Endothelial cell (in vitro differentiated cells): ENCODE results near the gene HDAC4. TPM values are rescaled to one million over a fixed set of nuclear protein-coding genes. Genes with fewer than 3 reads are reported as not detected.

ENCODE experiments used
- DNase-seq: peaks from one replicate; pipeline ENCODE4 v3.0.0; 2021; ENCODE audit warnings: low spot score
- H3K27ac Mint-ChIP-seq: one replicate; pipeline ENCODE4 v1.8.0; 2021; ENCODE audit warnings: mixed read lengths, inconsistent platforms; ENCODE audit not compliant: unreplicated experiment
- H3K27me3 Mint-ChIP-seq: one replicate; pipeline ENCODE4 v1.8.0; 2021; ENCODE audit warnings: mild to moderate bottlenecking, moderate library complexity, mixed read lengths, inconsistent platforms; ENCODE audit not compliant: unreplicated experiment
- H3K36me3 Mint-ChIP-seq: one replicate; pipeline ENCODE4 v1.8.0; 2021; ENCODE audit warnings: mild to moderate bottlenecking, low read depth, mixed read lengths, inconsistent platforms; ENCODE audit not compliant: unreplicated experiment
- H3K4me1 Mint-ChIP-seq: one replicate; pipeline ENCODE4 v1.8.0; 2021; ENCODE audit warnings: mild to moderate bottlenecking, mixed read lengths, inconsistent platforms; ENCODE audit not compliant: unreplicated experiment
- H3K4me3 Mint-ChIP-seq: one replicate; pipeline ENCODE4 v1.8.0; 2021; ENCODE audit warnings: mild to moderate bottlenecking, mixed read lengths, inconsistent platforms; ENCODE audit not compliant: unreplicated experiment
- H3K9me3 Mint-ChIP-seq: one replicate; pipeline ENCODE4 v1.8.0; 2021; ENCODE audit warnings: mixed read lengths, inconsistent platforms; ENCODE audit not compliant: unreplicated experiment
- CTCF ChIP-seq: fragments of 200-600 bp; sonication (generic); IDR thresholded peaks from one replicate; pipeline ENCODE4 v1.5.0; 2021; ENCODE audit warnings: antibody characterized with exemption; ENCODE audit not compliant: unreplicated experiment
- total RNA-seq: library from RNA; stranded (reverse); fragmentation: NEBNext Ultra II Directional; extraction: Animal tissue kit (Norgen Biotek cat#: 25700); gene quantifications from one replicate; pipeline ENCODE4 v1.2.1, GENCODE V29; 2021; ENCODE audit not compliant: unreplicated experiment

Gene HDAC4
- total RNA-seq, 1 donor from 2014 or later = 26.0 TPM

- no peak for DNase-seq
- H3K4me1 Mint-ChIP-seq = peaks cover 27% of the 10 kb centered on the region
- peaks cover 6% of the 10 kb centered on the region for H3K36me3 Mint-ChIP-seq
- no peak for TF ChIP-seq CTCF
- H3K9me3 Mint-ChIP-seq = no peaks in the 10 kb centered on the region
- no peak overlapping the region for H3K4me3 Mint-ChIP-seq
- peaks cover 14% of the 10 kb centered on the region for H3K27me3 Mint-ChIP-seq
- H3K27ac Mint-ChIP-seq = no peak overlapping the region
Observed at GRCh38 chr2:239383759-239384156, 17.1 kb downstream of the HDAC4 start.

GRCh38 chr2:239383036-239383758 lies 17.6 kb downstream of the HDAC4 start:
- no peaks in the 10 kb centered on the region for H3K9me3 Mint-ChIP-seq
- no peak for DNase-seq
- peaks cover 16% of the 10 kb centered on the region for H3K27me3 Mint-ChIP-seq
- TF ChIP-seq CTCF = no peak
- H3K4me3 Mint-ChIP-seq = no peak overlapping the region
- no peak overlapping the region for H3K27ac Mint-ChIP-seq
- peaks cover 6% of the 10 kb centered on the region for H3K36me3 Mint-ChIP-seq
- peaks cover 31% of the 10 kb centered on the region for H3K4me1 Mint-ChIP-seq

DNA sequence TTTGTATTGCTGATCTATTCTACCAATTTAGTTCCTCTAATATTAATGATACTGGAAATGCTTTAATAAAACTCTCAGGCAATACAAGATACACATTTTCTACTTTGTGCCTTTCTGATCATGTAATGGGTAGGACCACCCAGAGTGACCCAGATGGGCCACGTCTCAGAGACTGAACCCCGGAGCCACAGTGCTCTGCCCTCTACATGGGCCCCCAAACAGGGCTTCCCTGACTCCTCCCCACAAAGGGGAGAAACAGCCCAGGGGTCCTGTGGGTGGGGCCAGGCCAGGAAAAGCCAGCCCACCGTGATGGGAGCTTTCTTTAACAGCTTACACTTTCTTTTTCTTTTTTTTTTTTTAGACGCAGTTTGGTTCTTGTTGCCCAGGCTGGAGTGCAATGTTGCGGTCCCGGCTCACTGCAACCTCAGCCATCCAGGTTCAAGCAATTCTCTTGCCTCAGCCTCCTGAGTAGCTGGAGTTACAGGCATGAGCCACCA lies 18.4 kb downstream of the HDAC4 start:
- Mint-ChIP-seq H3K4me1 (peaks cover 35% of the 10 kb centered on the region), H3K27me3 (peaks cover 16% of the 10 kb centered on the region), H3K9me3 (no peaks in the 10 kb centered on the region), H3K4me3 (no peak overlapping the region), H3K27ac (no peak overlapping the region), H3K36me3 (peaks cover 10% of the 10 kb centered on the region)
- no peak for DNase-seq
- TF ChIP-seq CTCF = no peak

DNA sequence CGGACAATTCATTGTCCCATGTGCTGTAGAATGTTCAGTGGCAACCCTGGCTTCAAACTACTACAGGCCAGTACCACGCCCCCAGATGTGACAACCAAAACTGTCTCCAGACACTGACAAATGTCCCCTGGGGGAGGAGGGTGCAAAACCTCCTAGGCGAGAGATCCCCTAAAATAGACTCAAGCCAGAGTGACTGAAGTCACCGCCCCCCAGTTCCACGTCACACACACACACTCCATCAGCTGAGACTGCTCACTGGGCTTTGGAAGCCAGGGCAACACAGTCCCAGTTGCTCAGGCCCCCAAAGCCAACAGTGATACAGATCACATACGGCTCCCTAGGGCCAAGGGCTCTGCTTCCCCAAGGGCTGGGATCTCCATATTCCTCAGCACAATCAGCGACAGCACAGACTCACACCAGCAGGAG lies 19.1 kb downstream of the HDAC4 start:
- no peak overlapping the region for H3K27ac Mint-ChIP-seq

More for the DNA sequence above, 19.1 kb downstream of the HDAC4 start:
- Mint-ChIP-seq H3K4me3 (no peak overlapping the region), H3K9me3 (no peaks in the 10 kb centered on the region), H3K27me3 (peaks cover 13% of the 10 kb centered on the region), H3K4me1 (peaks cover 35% of the 10 kb centered on the region), H3K36me3 (peaks cover 10% of the 10 kb centered on the region)
- no peak for DNase-seq
- no peak for TF ChIP-seq CTCF
